Endothelial cell of umbilical vein (primary cell): ENCODE measurements around the gene CIPC. TPM values are rescaled to one million over a fixed set of nuclear protein-coding genes. Genes with fewer than 3 reads are reported as not detected.

Experiments used
- BruUV-seq: library from RNA; stranded (reverse); fragments of 400-500 nt; replicated peaks from 2 replicates; lab custom pipeline; 2021; lab: Mats Ljungman, UMichigan
- CTCF ChIA-PET: fragments of 300-600, 350-600 bp; sonication (Branson Sonifier 250); formaldehyde crosslinking; loops from one replicate; lab custom pipeline; 2021; ENCODE audit warnings: antibody characterized with exemption, inconsistent platforms; lab: Charles Lee
- POLR2A ChIA-PET: fragments of 300-600, 350-600 bp; sonication (Branson Sonifier 250); formaldehyde crosslinking; loops from one replicate; lab custom pipeline; 2021; ENCODE audit warnings: antibody characterized with exemption, inconsistent platforms; lab: Charles Lee
- DNase-seq: peaks from one replicate; pipeline ENCODE4 v3.0.0-alpha.2; 2011; ENCODE audit warnings: low read depth, low spot score
- FAIRE-seq: peaks from 2 replicates; lab custom pipeline; 2011; peaks lifted over from hg19 to GRCh38; lab: Jason Lieb, UNC
- H2AFZ ChIP-seq: 2 replicates; pipeline ENCODE4 v1.6.0; 2012; ENCODE audit warnings: low read depth, low read length, control low read depth, inconsistent platforms
- H3K27ac ChIP-seq: 2 replicates; pipeline ENCODE4 v1.5.1; 2011; ENCODE audit warnings: low read depth, mild to moderate bottlenecking, control low read depth, low read length, moderate library complexity; ENCODE audit not compliant: insufficient read depth
- H3K27me3 ChIP-seq, 2 experiments: 2 replicates each; pipeline versions ENCODE4 v1.6.0 to v1.6.1; 2011; ENCODE audit warnings: low read length in 2 of 2, mixed read lengths in 1 of 2; ENCODE audit not compliant: control insufficient read depth in 2 of 2, insufficient read depth in 2 of 2
- H3K36me3 ChIP-seq, 2 experiments: 2 replicates in 1 of 2; 3 replicates in 1 of 2; pipeline ENCODE4 v1.5.1; 2011; ENCODE audit warnings: low read length in 2 of 2, mild to moderate bottlenecking in 1 of 2, moderate library complexity in 1 of 2; ENCODE audit not compliant: control insufficient read depth in 2 of 2, insufficient read depth in 2 of 2; ENCODE audit errors: extremely low read depth in 1 of 2
- H3K4me1 ChIP-seq: 3 replicates; pipeline ENCODE4 v1.5.1; 2011; ENCODE audit warnings: mild to moderate bottlenecking, low read length; ENCODE audit not compliant: control insufficient read depth, insufficient read depth; ENCODE audit errors: extremely low read depth
- H3K4me2 ChIP-seq: 2 replicates; pipeline ENCODE4 v1.6.1; 2011; ENCODE audit warnings: low read length, control low read depth, mixed read lengths; ENCODE audit not compliant: insufficient read depth
- H3K4me3 ChIP-seq, 3 experiments: fragments of 200-600 bp in 1 of 3; sonication (generic), shearing (Covaris generic) in 1 of 3; replicated peaks in 1 of 3; 2 replicates each; pipeline ENCODE4 v1.5.1; 2011 to 2016; ENCODE audit warnings: control low read depth in 3 of 3, low read length in 3 of 3, mild to moderate bottlenecking in 2 of 3, inconsistent platforms in 1 of 3, low read depth in 1 of 3, moderate library complexity in 1 of 3; ENCODE audit not compliant: insufficient read depth in 1 of 3
- H3K79me2 ChIP-seq: 2 replicates; pipeline ENCODE4 v1.6.0; 2012; ENCODE audit warnings: low read length, inconsistent platforms; ENCODE audit not compliant: control insufficient read depth, insufficient read depth
- H3K9ac ChIP-seq: replicated peaks from 2 replicates; pipeline ENCODE3; 2011; ENCODE audit warnings: low read length, control low read depth; ENCODE audit not compliant: insufficient read depth; ENCODE audit errors: extremely low read depth
- H3K9me1 ChIP-seq: replicated peaks from 3 replicates; pipeline ENCODE4 v1.6.0; 2011; ENCODE audit warnings: mild to moderate bottlenecking, low read length; ENCODE audit not compliant: control insufficient read depth, insufficient read depth; ENCODE audit errors: extremely low read depth
- H3K9me3 ChIP-seq: replicated peaks from 2 replicates; pipeline ENCODE4 v1.5.1; 2012; ENCODE audit warnings: low read length, inconsistent platforms; ENCODE audit not compliant: control insufficient read depth, insufficient read depth
- H4K20me1 ChIP-seq: replicated peaks from 2 replicates; pipeline ENCODE3; 2011; ENCODE audit warnings: mild to moderate bottlenecking, low read length; ENCODE audit not compliant: control insufficient read depth, insufficient read depth; ENCODE audit errors: extremely low read depth
- EZH2 ChIP-seq: IDR thresholded peaks from 2 replicates; pipeline ENCODE4 v1.6.1; 2012; ENCODE audit warnings: borderline replicate concordance, low read depth, mild to moderate bottlenecking, moderate library complexity, low read length, inconsistent platforms; ENCODE audit not compliant: severe bottlenecking
- FOS ChIP-seq: IDR thresholded peaks from 2 replicates; pipeline ENCODE4 v1.6.1; 2011; ENCODE audit warnings: mild to moderate bottlenecking, low read length, moderate library complexity, borderline replicate concordance; ENCODE audit not compliant: insufficient read depth
- GATA2 ChIP-seq: IDR thresholded peaks from 2 replicates; pipeline ENCODE4 v1.7.0; 2011; ENCODE audit warnings: low read depth, mild to moderate bottlenecking, moderate library complexity, mixed read lengths, low read length; ENCODE audit not compliant: insufficient read length, insufficient read depth
- JUN ChIP-seq: IDR thresholded peaks from 2 replicates; pipeline ENCODE4 v1.6.1; 2011; ENCODE audit warnings: borderline replicate concordance, low read depth; ENCODE audit not compliant: insufficient read length, insufficient read depth
- MYC ChIP-seq: IDR thresholded peaks from one replicate; pipeline ENCODE4 v1.6.1; 2011; ENCODE audit warnings: mild to moderate bottlenecking, low read depth, low read length
- POLR2A ChIP-seq: IDR thresholded peaks from 2 replicates; pipeline ENCODE4 v1.6.1; 2012; ENCODE audit warnings: low read depth, mild to moderate bottlenecking, control low read depth, low read length
- POLR2AphosphoS5 ChIP-seq: IDR thresholded peaks from 2 replicates; pipeline ENCODE4 v1.6.1; 2012; ENCODE audit warnings: low read depth, mild to moderate bottlenecking, control low read depth, low read length, moderate library complexity; ENCODE audit not compliant: insufficient read depth
- dilution Hi-C: fragments of 300-500 bp; cut with MboI; formaldehyde crosslinking; loops from one replicate; pipeline ENCODE4 v1.15.0; 2019; ENCODE audit warnings: low sequenced_read_pairs; ENCODE audit not compliant: extremely low pct_ligation_motif_present
- intact Hi-C: fragments of 100-400 bp; cut with micrococcal nuclease; formaldehyde crosslinking; loops from one replicate; pipeline ENCODE4 v1.10.0; 2022
- polyA plus RNA-seq, 4 experiments: library from polyadenylated mRNA; depleted of rRNA in 3 of 4; stranded (reverse) in 3 of 4; unstranded in 1 of 4; fragments of >200 nt; gene quantifications; 2 replicates each; pipeline versions ENCODE4 v1.2.1 to v1.2.3, GENCODE V29; 2011 to 2012; ENCODE audit warnings: missing spikeins in 1 of 4
- total RNA-seq: library from RNA; stranded (reverse); gene quantifications from 2 replicates; pipeline ENCODE4 v1.2.3, GENCODE V29; 2021
- TF ChIP-seq, protein P1 (sequence below), 2 donors: IDR thresholded peaks; 1 replicate in 1 of 2; 2 replicates in 1 of 2; pipeline ENCODE4 v1.5.1; 2011; ENCODE audit warnings: low read length in 2 of 2, mild to moderate bottlenecking in 2 of 2, moderate library complexity in 2 of 2, control low read depth in 1 of 2, inconsistent platforms in 1 of 2, low read depth in 1 of 2; ENCODE audit not compliant: insufficient read depth in 1 of 2; ENCODE audit errors: extremely low read depth in 1 of 2
- TF ChIP-seq, protein P2 (sequence below): IDR thresholded peaks from 2 replicates; pipeline ENCODE4 v1.6.1; 2011; ENCODE audit not compliant: insufficient read depth, insufficient read length

Gene CIPC
- total and polyA plus RNA-seq, 2 donors (not counting 3 experiments of a cell fraction or from before 2014, with no cell fraction given): 8.8 to 17.4 TPM

DNA sequence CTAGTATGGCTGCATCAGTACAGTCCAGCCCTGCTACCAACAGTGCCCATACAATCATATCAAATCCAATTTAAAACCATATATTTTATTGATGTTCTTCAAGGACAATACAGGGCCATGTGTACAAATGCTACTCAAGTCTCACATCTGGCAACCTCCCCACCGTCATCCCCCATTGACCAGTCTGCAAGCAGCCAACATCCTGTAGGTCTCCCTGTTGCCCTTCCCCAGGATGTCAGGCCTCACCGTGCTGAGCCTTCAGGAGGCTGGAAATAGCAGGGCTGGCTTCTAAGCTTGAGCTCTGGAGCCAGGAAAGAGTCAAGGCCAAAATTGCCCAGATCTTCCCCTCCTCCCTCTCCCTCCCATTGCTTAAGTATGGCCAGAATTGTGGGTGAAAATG, 33.1 kb downstream of the CIPC start:
- no TSS peak for BruUV-seq
- POLR2A ChIA-PET: no interaction called here

DNA sequence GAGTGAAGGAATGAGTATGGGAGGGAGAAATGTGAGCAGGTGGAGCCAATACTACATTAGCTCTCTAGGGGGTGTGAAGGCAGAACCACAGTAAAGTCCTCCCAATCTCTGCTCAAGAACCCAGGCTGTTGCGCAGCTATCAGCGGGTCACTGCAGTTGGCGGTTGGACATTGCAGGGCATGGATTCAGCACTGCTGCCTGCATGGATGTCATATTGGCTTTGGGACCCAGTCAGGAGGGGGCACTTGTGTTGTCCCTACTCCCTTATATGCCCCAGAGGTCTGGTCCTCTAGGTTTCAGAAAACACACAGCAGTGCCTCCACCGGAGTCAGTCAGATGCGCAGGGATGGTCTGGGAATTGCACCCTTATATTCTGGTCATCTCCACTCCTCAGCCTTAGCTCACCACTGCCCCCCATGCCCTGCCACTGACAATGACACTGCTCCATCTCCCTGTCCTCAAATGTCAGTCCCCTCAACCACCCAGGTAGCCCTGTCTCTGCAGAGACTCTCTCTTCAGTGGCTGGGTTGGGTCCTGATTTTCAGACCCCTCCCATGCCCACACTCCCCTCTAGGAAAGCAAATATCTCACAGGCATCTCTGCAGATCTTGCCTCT, 33.9 kb downstream of the CIPC start:
- no peak overlapping the region for H3K9ac ChIP-seq
- dilution Hi-C loops (no loop called here), intact Hi-C loops (loop anchor here (2.0 kb wide), 1 partner anchor 77 kb away; no protein-coding TSS in a partner anchor)
- POLR2A ChIA-PET: no interaction called here
- H3K4me2 ChIP-seq: no peak overlapping the region
- CTCF ChIA-PET: interaction anchor here (0.9 kb wide), 1 partner anchor 8 kb away, joined by 3 read pairs; no protein-coding TSS in a partner anchor
- no peaks in the 10 kb centered on the region for H3K9me3 ChIP-seq
- DNase-seq: no peak
- no peak overlapping the region for H3K27ac ChIP-seq
- H3K27me3 ChIP-seq: peaks cover 8 to 13% of the 10 kb centered on the region in 2 experiments
- H3K9me1 ChIP-seq: no peaks in the 10 kb centered on the region
- H3K36me3 ChIP-seq: no peaks in the 10 kb centered on the region
- no peak for TF ChIP-seq EZH2
- TF ChIP-seq, protein P1, sequence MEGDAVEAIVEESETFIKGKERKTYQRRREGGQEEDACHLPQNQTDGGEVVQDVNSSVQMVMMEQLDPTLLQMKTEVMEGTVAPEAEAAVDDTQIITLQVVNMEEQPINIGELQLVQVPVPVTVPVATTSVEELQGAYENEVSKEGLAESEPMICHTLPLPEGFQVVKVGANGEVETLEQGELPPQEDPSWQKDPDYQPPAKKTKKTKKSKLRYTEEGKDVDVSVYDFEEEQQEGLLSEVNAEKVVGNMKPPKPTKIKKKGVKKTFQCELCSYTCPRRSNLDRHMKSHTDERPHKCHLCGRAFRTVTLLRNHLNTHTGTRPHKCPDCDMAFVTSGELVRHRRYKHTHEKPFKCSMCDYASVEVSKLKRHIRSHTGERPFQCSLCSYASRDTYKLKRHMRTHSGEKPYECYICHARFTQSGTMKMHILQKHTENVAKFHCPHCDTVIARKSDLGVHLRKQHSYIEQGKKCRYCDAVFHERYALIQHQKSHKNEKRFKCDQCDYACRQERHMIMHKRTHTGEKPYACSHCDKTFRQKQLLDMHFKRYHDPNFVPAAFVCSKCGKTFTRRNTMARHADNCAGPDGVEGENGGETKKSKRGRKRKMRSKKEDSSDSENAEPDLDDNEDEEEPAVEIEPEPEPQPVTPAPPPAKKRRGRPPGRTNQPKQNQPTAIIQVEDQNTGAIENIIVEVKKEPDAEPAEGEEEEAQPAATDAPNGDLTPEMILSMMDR (IDR thresholded peaks at IDR 0.05; ENCODE audit: extremely low read depth in 1 of 2, insufficient read depth in 1 of 2, low read depth in 1 of 2, low read length in 2 of 2): no peak
- TF ChIP-seq, protein P2, sequence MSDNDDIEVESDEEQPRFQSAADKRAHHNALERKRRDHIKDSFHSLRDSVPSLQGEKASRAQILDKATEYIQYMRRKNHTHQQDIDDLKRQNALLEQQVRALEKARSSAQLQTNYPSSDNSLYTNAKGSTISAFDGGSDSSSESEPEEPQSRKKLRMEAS: no peak
- no peak for TF ChIP-seq MYC
- TF ChIP-seq GATA2: no peak
- no peak for TF ChIP-seq POLR2AphosphoS5
- no peak for TF ChIP-seq FOS
- no peak for TF ChIP-seq JUN
- TF ChIP-seq POLR2A: no peak
- no peak overlapping the region for H3K4me3 ChIP-seq
- no peak for FAIRE-seq
- H3K4me1 ChIP-seq: no peaks in the 10 kb centered on the region
- H4K20me1 ChIP-seq: no peaks in the 10 kb centered on the region
- no peak overlapping the region for H2AFZ ChIP-seq
- no peaks in the 10 kb centered on the region for H3K79me2 ChIP-seq
- BruUV-seq: no TSS peak

More for the DNA sequence above, 33.1 kb downstream of the CIPC start:
- FAIRE-seq: no peak
- Histone ChIP-seq H3K27ac (no peak overlapping the region), H3K9me1 (no peaks in the 10 kb centered on the region), H3K9ac (no peak overlapping the region), H3K36me3 (no peaks in the 10 kb centered on the region), H3K4me1 (no peaks in the 10 kb centered on the region), H2AFZ (no peak overlapping the region), H3K79me2 (no peaks in the 10 kb centered on the region), H3K4me3 (no peak overlapping the region), H3K27me3 (peaks cover 12 to 16% of the 10 kb centered on the region in 2 experiments), H3K4me2 (no peak overlapping the region), H3K9me3 (no peaks in the 10 kb centered on the region), H4K20me1 (no peaks in the 10 kb centered on the region)
- dilution Hi-C loops (no loop called here), intact Hi-C loops (no loop called here)
- CTCF ChIA-PET: interaction anchor here (1.2 kb wide), 1 partner anchor 20 kb away, joined by 3 read pairs; no protein-coding TSS in a partner anchor
- DNase-seq: no peak
- TF ChIP-seq, protein P2: no peak
- TF ChIP-seq GATA2: no peak
- TF ChIP-seq FOS: no peak
- TF ChIP-seq POLR2A: no peak
